ENCODE measurements around the gene PCDHA1. TPM values are rescaled to one million over a fixed set of nuclear protein-coding genes. Genes with fewer than 3 reads are reported as not detected.

Gene PCDHA1
- total RNA-seq, 1 experiment from 2014 or later: not detected

GRCh38 chr5:140883373-140883772, 97.4 kb downstream of the PCDHA1 start:
- Histone ChIP-seq H3K9me3 (no peaks in the 10 kb centered on the region; the same call in 1 of the 2 replicates), H3K27me3 (replicated peaks; ENCODE audit: control insufficient read depth, insufficient read depth, low read length) (no peaks in the 10 kb centered on the region), H3K4me1 (no peaks in the 10 kb centered on the region), H3K36me3 (ENCODE audit: control insufficient read depth, insufficient read depth, low read length) (no peaks in the 10 kb centered on the region), H3K4me3 (ENCODE audit: low read depth, low read length) (no peak overlapping the region)
- ChIA-PET CTCF (no interaction called here), POLR2A (no interaction called here)
- no peak for TF ChIP-seq CTCF (IDR thresholded peaks at IDR 0.05; ENCODE audit: insufficient read depth in 1 of 2, low read depth in 1 of 2, low read length in 1 of 2, severe bottlenecking in 1 of 2, unreplicated experiment in 1 of 2)
- BruUV-seq (replicated peaks): no TSS peak
- peaks cover 15% of the 10 kb centered on the region for H3K9me3 Mint-ChIP-seq (ENCODE audit: unreplicated experiment)
- no peaks in the 10 kb centered on the region for H3K4me1 Mint-ChIP-seq (ENCODE audit: low read depth, unreplicated experiment)
- H3K27me3 Mint-ChIP-seq (ENCODE audit: insufficient read depth, unreplicated experiment): no peaks in the 10 kb centered on the region
- H3K36me3 Mint-ChIP-seq (ENCODE audit: insufficient read depth, unreplicated experiment): no peaks in the 10 kb centered on the region
- H3K27ac Mint-ChIP-seq (ENCODE audit: unreplicated experiment): no peak overlapping the region
- no peak overlapping the region for H3K4me3 Mint-ChIP-seq (ENCODE audit: unreplicated experiment)
- DNase-seq: no peak
- intact Hi-C loops (cut with micrococcal nuclease; ENCODE audit: unreplicated experiment): no loop called here

- Histone ChIP-seq H3K27me3 (replicated peaks; ENCODE audit: control insufficient read depth, insufficient read depth, low read length) (no peaks in the 10 kb centered on the region), H3K9me3 (no peaks in the 10 kb centered on the region; the same call in 1 of the 2 replicates), H3K4me3 (ENCODE audit: low read depth, low read length) (no peak overlapping the region), H3K4me1 (no peaks in the 10 kb centered on the region), H3K36me3 (ENCODE audit: control insufficient read depth, insufficient read depth, low read length) (no peaks in the 10 kb centered on the region)
- no peaks in the 10 kb centered on the region for H3K36me3 Mint-ChIP-seq (ENCODE audit: insufficient read depth, unreplicated experiment)
- POLR2A ChIA-PET: no interaction called here
- no peak for DNase-seq
- no peaks in the 10 kb centered on the region for H3K27me3 Mint-ChIP-seq (ENCODE audit: insufficient read depth, unreplicated experiment)
- H3K27ac Mint-ChIP-seq (ENCODE audit: unreplicated experiment): no peak overlapping the region
- no peak overlapping the region for H3K4me3 Mint-ChIP-seq (ENCODE audit: unreplicated experiment)
- intact Hi-C loops (cut with micrococcal nuclease; ENCODE audit: unreplicated experiment): no loop called here
- H3K4me1 Mint-ChIP-seq (ENCODE audit: low read depth, unreplicated experiment): no peaks in the 10 kb centered on the region
- CTCF ChIA-PET: no interaction called here
- TF ChIP-seq CTCF (IDR thresholded peaks at IDR 0.05; ENCODE audit: insufficient read depth in 1 of 2, low read depth in 1 of 2, low read length in 1 of 2, severe bottlenecking in 1 of 2, unreplicated experiment in 1 of 2): no peak
- peaks cover 15% of the 10 kb centered on the region for H3K9me3 Mint-ChIP-seq (ENCODE audit: unreplicated experiment)
- no TSS peak for BruUV-seq (replicated peaks)
Measured at GRCh38 chr5:140883927-140884697, 98.2 kb downstream of the PCDHA1 start.

GRCh38 chr5:140916325-140916724, 130.4 kb downstream of the PCDHA1 start:
- CTCF ChIA-PET: no interaction called here

More at GRCh38 chr5:140916325-140916724, 130.4 kb downstream of the PCDHA1 start:
- no peaks in the 10 kb centered on the region for H3K9me3 Mint-ChIP-seq (ENCODE audit: unreplicated experiment)
- no TSS peak for BruUV-seq (replicated peaks)
- Histone ChIP-seq H3K4me3 (ENCODE audit: low read depth, low read length) (no peak overlapping the region), H3K4me1 (no peaks in the 10 kb centered on the region), H3K27me3 (replicated peaks; ENCODE audit: control insufficient read depth, insufficient read depth, low read length) (no peaks in the 10 kb centered on the region), H3K36me3 (ENCODE audit: control insufficient read depth, insufficient read depth, low read length) (no peaks in the 10 kb centered on the region), H3K9me3 (no peaks in the 10 kb centered on the region)
- POLR2A ChIA-PET: no interaction called here
- H3K27me3 Mint-ChIP-seq (ENCODE audit: insufficient read depth, unreplicated experiment): no peaks in the 10 kb centered on the region
- TF ChIP-seq CTCF (IDR thresholded peaks at IDR 0.05; ENCODE audit: insufficient read depth in 1 of 2, low read depth in 1 of 2, low read length in 1 of 2, severe bottlenecking in 1 of 2, unreplicated experiment in 1 of 2): no peak
- H3K4me3 Mint-ChIP-seq (ENCODE audit: unreplicated experiment): no peak overlapping the region
- DNase-seq: no peak
- H3K4me1 Mint-ChIP-seq (ENCODE audit: low read depth, unreplicated experiment): no peaks in the 10 kb centered on the region
- no peaks in the 10 kb centered on the region for H3K36me3 Mint-ChIP-seq (ENCODE audit: insufficient read depth, unreplicated experiment)
- intact Hi-C loops (cut with micrococcal nuclease; ENCODE audit: unreplicated experiment): no loop called here
- H3K27ac Mint-ChIP-seq (ENCODE audit: unreplicated experiment): no peak overlapping the region

All from Caco-2 (cell line).